ENCODE measurements around the gene KDM1A. TPM values are rescaled to one million over a fixed set of nuclear protein-coding genes. Genes with fewer than 3 reads are reported as not detected.
"Not testable (repeated sequence)": the region's sequence is repeated elsewhere in the genome, so short reads cannot be mapped to it uniquely, and the experiment has no call there.

The KDM1A gene
- total RNA-seq, 2 experiments from 2014 or later = 38.3 to 42.4 TPM

GRCh38 chr1:22983944-22984343 lies 35.3 kb upstream of the KDM1A start:
- Histone ChIP-seq H3K36me3 (ENCODE audit: insufficient read depth, low read length) (no peaks in the 10 kb centered on the region), H3K27ac (ENCODE audit: low read depth in 1 of 2, low read length in 2 of 2) (no peak overlapping the region), H3K27me3 (ENCODE audit: control insufficient read depth in 1 of 2, insufficient read depth in 2 of 2, low read length in 2 of 2) (peaks cover 0 to 3% of the 10 kb centered on the region in 2 experiments), H3K9me3 (ENCODE audit: control insufficient read depth in 1 of 2, insufficient read depth in 1 of 2, low read length in 2 of 2) (no peaks in the 10 kb centered on the region), H3K4me3 (ENCODE audit: low read length) (no peak overlapping the region), H3K4me1 (ENCODE audit: insufficient read depth, low read length) (no peaks in the 10 kb centered on the region)
- peaks cover 32% of the 10 kb centered on the region for H3K27me3 Mint-ChIP-seq
- no peaks in the 10 kb centered on the region for H3K36me3 Mint-ChIP-seq (ENCODE audit: low read depth)
- intact Hi-C loops (cut with DNase I, micrococcal nuclease) = no loop called here
- no peak for ATAC-seq (ENCODE audit: poor library complexity)
- no peak overlapping the region for H3K27ac Mint-ChIP-seq
- no peaks in the 10 kb centered on the region for H3K4me1 Mint-ChIP-seq (ENCODE audit: low read depth)
- POLR2A ChIA-PET = no interaction called here
- CTCF ChIA-PET = no interaction called here
- TF ChIP-seq CTCF (IDR thresholded peaks at IDR 0.05) = no peak
- DNase-seq = no peak
- no peak overlapping the region for H3K4me3 Mint-ChIP-seq
- H3K9me3 Mint-ChIP-seq = no peaks in the 10 kb centered on the region

DNA sequence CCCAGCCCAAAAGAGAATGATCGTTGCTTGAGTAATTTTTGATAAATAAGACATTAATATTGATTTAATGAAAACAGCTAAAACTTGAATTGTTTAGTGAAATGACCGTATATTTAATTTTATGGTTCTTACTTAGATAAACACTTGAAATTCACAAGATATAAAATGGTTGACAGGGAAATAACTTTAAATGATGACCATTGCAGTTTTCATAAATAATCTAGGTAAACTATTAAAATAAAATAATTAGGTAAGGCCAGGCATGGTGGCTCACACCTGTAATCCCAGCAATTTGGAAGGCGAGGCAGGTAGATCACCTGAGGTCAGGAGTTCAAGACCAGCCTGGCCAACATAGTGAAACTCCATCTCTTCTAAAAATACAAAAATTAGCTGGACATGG lies 26.9 kb upstream of the KDM1A start:
- H3K27ac ChIP-seq (ENCODE audit: low read depth in 1 of 2, low read length in 2 of 2); H3K9me3 ChIP-seq (ENCODE audit: control insufficient read depth in 1 of 2, insufficient read depth in 1 of 2, low read length in 2 of 2); H3K4me3 Mint-ChIP-seq; H3K27ac Mint-ChIP-seq; H3K9me3 Mint-ChIP-seq; H3K36me3 ChIP-seq (ENCODE audit: insufficient read depth, low read length); DNase-seq; H3K27me3 ChIP-seq (ENCODE audit: control insufficient read depth in 1 of 2, insufficient read depth in 2 of 2, low read length in 2 of 2); intact Hi-C loops (cut with DNase I, micrococcal nuclease); POLR2A ChIA-PET; CTCF ChIA-PET; H3K4me3 ChIP-seq (ENCODE audit: low read length); H3K4me1 Mint-ChIP-seq (ENCODE audit: low read depth); ATAC-seq (ENCODE audit: poor library complexity); H3K4me1 ChIP-seq (ENCODE audit: insufficient read depth, low read length); H3K36me3 Mint-ChIP-seq (ENCODE audit: low read depth): not testable (repeated sequence)
- peaks cover 25% of the 10 kb centered on the region for H3K27me3 Mint-ChIP-seq

DNA sequence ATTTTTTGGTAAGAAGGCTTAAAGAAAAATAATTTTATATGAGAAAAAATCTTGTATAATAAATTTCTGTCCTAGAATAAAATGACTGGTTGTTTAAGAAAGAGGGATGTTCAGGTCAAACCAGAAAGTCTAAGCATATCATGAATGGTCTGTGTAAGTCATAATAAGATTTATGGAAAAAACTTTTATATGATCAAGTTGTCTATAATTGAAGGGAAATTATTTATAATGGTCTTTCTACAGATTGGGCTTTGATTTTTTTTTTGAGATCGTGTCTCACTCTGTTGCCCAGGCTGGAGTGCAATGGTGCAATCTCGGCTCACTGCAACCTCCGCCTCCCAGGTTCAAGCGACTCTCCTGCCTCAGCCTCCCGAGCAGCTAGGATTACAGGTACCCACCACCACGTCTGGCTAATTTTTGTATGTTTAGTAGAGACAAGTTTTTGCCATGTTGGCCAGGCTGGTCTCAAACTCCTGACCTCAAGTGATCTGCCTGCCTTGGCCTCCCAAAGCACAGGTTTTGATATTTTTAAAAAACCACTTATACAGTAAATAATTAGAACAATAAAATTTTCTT lies 26.0 kb upstream of the KDM1A start:
- H3K4me3 ChIP-seq (ENCODE audit: low read length); H3K9me3 ChIP-seq (ENCODE audit: control insufficient read depth in 1 of 2, insufficient read depth in 1 of 2, low read length in 2 of 2); H3K27ac ChIP-seq (ENCODE audit: low read depth in 1 of 2, low read length in 2 of 2); H3K4me1 Mint-ChIP-seq (ENCODE audit: low read depth); H3K27me3 ChIP-seq (ENCODE audit: control insufficient read depth in 1 of 2, insufficient read depth in 2 of 2, low read length in 2 of 2); H3K4me3 Mint-ChIP-seq; H3K36me3 ChIP-seq (ENCODE audit: insufficient read depth, low read length); DNase-seq; H3K9me3 Mint-ChIP-seq; intact Hi-C loops (cut with DNase I, micrococcal nuclease); ATAC-seq (ENCODE audit: poor library complexity); H3K36me3 Mint-ChIP-seq (ENCODE audit: low read depth); H3K4me1 ChIP-seq (ENCODE audit: insufficient read depth, low read length); H3K27ac Mint-ChIP-seq; CTCF ChIA-PET; POLR2A ChIA-PET: not testable (repeated sequence)
- H3K27me3 Mint-ChIP-seq = peaks cover 16% of the 10 kb centered on the region

DNA sequence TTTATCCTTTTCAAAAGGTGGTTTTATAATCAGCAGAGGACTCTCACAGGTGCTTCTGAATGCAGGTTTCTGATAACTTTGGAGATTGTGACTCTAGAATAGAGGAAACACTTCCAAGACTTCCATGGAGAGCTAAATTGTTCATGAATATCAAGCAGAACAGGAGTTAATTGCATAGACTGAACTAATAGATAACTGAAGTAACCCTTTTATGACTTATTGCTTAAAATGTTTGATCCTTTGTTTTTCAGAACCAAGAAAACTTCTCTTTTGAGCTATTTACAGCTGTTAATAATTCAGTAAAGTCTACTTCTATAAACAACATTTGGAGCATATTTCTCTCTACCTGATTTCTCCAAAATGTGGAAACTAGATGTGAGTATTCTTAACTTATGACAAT lies 23.5 kb upstream of the KDM1A start:
- H3K4me3 ChIP-seq (ENCODE audit: low read length) = no peak overlapping the region
- CTCF ChIA-PET = interaction anchor here (0.7 kb wide), 1 partner anchor 192 kb away, joined by 3 read pairs; no protein-coding TSS in a partner anchor
- H3K9me3 ChIP-seq (ENCODE audit: control insufficient read depth in 1 of 2, insufficient read depth in 1 of 2, low read length in 2 of 2) = peaks cover 0 to 4% of the 10 kb centered on the region in 2 experiments
- Mint-ChIP-seq H3K36me3 (ENCODE audit: low read depth) (no peaks in the 10 kb centered on the region), H3K4me3 (no peak overlapping the region), H3K9me3 (no peaks in the 10 kb centered on the region), H3K4me1 (ENCODE audit: low read depth) (no peaks in the 10 kb centered on the region), H3K27ac (no peak overlapping the region), H3K27me3 (peaks cover 5% of the 10 kb centered on the region)
- H3K27me3 ChIP-seq (ENCODE audit: control insufficient read depth in 1 of 2, insufficient read depth in 2 of 2, low read length in 2 of 2) = peaks cover 0 to 3% of the 10 kb centered on the region in 2 experiments
- intact Hi-C loops (cut with DNase I, micrococcal nuclease) = no loop called here
- no peaks in the 10 kb centered on the region for H3K36me3 ChIP-seq (ENCODE audit: insufficient read depth, low read length)
- no peak overlapping the region for H3K27ac ChIP-seq (ENCODE audit: low read depth in 1 of 2, low read length in 2 of 2)
- POLR2A ChIA-PET = no interaction called here
- ATAC-seq (ENCODE audit: poor library complexity) (no peak), DNase-seq (no peak)
- no peak for TF ChIP-seq CTCF (IDR thresholded peaks at IDR 0.05)
- no peaks in the 10 kb centered on the region for H3K4me1 ChIP-seq (ENCODE audit: insufficient read depth, low read length)

DNA sequence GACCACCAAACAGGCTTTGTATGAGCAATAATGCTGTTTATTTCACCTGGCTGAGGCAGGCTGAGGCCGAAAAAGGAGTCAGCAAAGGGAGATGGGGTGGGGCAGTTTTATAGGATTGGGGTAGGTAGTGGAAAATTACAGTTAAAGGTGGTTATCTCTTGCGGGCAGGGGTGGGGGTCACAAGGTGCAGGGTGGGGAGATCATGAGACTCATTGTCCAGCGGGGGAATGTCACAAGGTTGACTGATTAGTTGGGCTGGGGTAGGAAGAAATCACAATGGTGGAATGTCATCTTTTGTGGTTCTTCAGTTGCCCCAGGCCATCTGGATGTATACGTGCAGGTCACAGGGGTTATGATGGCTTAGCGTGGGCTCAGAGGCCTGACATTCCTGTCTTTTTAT lies 21.7 kb upstream of the KDM1A start:
- H3K27me3 Mint-ChIP-seq; DNase-seq; H3K27me3 ChIP-seq (ENCODE audit: control insufficient read depth in 1 of 2, insufficient read depth in 2 of 2, low read length in 2 of 2); H3K4me1 ChIP-seq (ENCODE audit: insufficient read depth, low read length); H3K36me3 Mint-ChIP-seq (ENCODE audit: low read depth); H3K9me3 ChIP-seq (ENCODE audit: control insufficient read depth in 1 of 2, insufficient read depth in 1 of 2, low read length in 2 of 2); H3K4me3 ChIP-seq (ENCODE audit: low read length); H3K36me3 ChIP-seq (ENCODE audit: insufficient read depth, low read length); H3K27ac Mint-ChIP-seq; H3K4me1 Mint-ChIP-seq (ENCODE audit: low read depth); ATAC-seq (ENCODE audit: poor library complexity); CTCF ChIA-PET; H3K4me3 Mint-ChIP-seq; POLR2A ChIA-PET; H3K9me3 Mint-ChIP-seq; intact Hi-C loops (cut with DNase I, micrococcal nuclease); H3K27ac ChIP-seq (ENCODE audit: low read depth in 1 of 2, low read length in 2 of 2): not testable (repeated sequence)

GRCh38 chr1:23000133-23000532 lies 19.1 kb upstream of the KDM1A start:
- intact Hi-C loops (cut with DNase I, micrococcal nuclease); CTCF ChIA-PET; H3K9me3 ChIP-seq (ENCODE audit: control insufficient read depth in 1 of 2, insufficient read depth in 1 of 2, low read length in 2 of 2); H3K27ac ChIP-seq (ENCODE audit: low read depth in 1 of 2, low read length in 2 of 2); H3K27me3 ChIP-seq (ENCODE audit: control insufficient read depth in 1 of 2, insufficient read depth in 2 of 2, low read length in 2 of 2); H3K4me3 Mint-ChIP-seq; H3K27ac Mint-ChIP-seq; H3K4me1 Mint-ChIP-seq (ENCODE audit: low read depth); POLR2A ChIA-PET; H3K4me3 ChIP-seq (ENCODE audit: low read length); H3K27me3 Mint-ChIP-seq; H3K9me3 Mint-ChIP-seq; H3K36me3 Mint-ChIP-seq (ENCODE audit: low read depth); DNase-seq; H3K36me3 ChIP-seq (ENCODE audit: insufficient read depth, low read length); H3K4me1 ChIP-seq (ENCODE audit: insufficient read depth, low read length); ATAC-seq (ENCODE audit: poor library complexity): not testable (repeated sequence)
